Posterior cingulate gyrus (tissue), 11 donors: Measurements from ENCODE around the gene PLEKHG4B.
"Not testable (repeated sequence)": the region's sequence is repeated elsewhere in the genome, so short reads cannot be mapped to it uniquely, and the experiment has no call there.

Experiments
- DNase-seq, 10 donors: peaks; one replicate each; pipeline versions ENCODE4 v3.0.0 to v3.0.0-alpha.2; 2020 to 2021; ENCODE audit warnings: mixed read lengths in 3 of 10
- intact Hi-C: fragments of 100-400 bp; cut with DNase I; formaldehyde crosslinking; loops from one replicate; pipeline ENCODE4 v1.15.1; 2023

The PLEKHG4B gene

DNA sequence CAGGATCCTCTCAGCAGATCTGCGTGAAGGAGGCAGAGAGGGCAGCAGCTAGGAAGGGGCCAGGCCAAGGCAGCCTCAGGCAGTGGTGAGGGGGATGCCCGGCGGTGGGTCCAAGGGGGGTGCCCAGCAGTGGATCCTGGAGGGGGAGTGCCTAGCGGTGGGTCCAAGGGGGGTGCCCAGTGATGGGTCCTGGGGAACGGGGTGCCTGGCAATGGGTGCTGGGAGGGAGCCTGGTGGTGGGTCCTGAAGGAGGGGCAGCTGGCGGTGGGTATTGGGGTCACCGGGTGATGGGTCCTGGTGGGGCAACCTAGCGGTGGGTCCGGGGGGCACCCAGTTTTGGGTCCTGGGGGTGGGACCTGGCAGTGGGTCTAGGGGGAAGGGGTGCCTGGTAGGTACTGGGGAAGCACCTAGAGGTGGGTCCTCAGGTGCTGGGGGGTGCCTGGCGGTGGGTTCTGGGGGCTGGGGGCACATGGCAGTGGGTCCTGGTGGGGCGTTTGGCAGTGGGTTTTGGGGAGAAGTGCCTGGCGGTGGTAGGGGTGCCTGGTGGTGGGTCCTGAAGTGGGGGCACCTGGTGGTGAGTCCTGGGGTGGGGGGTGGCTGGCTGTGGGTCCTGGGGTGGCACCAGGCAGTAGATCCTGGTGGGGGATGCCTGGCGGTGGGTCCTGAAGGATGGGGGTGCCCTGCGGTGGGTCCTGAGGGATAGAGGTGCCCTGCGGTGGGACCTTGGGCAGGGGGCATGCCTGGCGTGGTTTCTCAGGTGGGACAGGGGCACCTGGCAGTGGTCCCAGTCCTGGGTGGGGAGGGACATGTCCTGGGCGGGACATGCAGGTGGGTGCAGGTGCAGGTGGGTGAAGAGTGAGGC is 101.2 kb downstream of the PLEKHG4B start:
- DNase-seq, result peak in 2 of 10 donors; percentile 77 to 78
- intact Hi-C loops, result no loop called here

DNA sequence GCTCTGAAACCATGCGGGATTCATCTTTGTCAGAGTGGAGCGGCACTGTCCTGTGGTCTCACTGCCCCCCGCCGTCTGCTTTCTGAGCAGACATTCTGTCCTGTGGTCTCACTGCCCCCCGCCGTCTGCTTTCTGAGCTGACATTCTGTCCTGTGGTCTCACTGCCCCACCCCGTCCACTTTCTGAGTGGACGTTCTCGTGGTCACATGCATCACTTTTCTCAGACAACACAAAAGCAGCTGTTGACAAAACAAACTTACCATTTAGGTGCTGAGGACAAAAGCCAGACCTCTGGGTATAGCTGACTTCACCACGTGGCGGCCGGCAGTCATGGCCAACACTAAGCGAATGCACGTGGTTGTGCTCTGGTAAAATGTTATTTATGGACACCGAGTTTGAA is 102.1 kb downstream of the PLEKHG4B start:
- intact Hi-C loops, result no loop called here
- peak in 2 of 10 donors; percentile 74 to 81 for DNase-seq

DNA sequence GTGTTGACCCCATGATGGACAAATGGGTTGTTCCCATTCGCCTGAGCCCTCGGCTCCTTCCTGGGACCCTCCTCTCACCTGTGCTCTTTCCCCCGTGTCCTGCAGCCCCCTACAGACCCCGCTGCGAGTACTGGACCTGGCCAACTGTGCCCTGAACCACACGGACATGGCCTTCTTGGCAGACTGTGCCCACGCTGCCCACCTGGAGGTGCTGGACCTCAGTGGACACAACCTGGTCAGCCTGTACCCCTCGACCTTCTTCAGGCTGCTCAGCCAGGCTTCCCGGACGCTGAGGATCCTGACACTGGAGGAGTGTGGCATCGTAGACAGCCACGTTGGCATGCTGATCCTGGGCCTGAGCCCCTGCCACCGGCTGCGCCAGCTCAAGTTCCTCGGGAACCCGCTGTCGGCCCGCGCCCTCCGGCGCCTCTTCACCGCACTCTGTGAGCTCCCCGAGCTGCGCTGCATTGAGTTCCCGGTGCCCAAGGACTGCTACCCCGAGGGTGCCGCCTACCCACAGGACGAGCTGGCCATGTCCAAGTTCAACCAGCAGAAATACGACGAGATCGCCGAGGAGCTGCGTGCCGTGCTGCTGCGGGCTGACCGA is 102.7 kb downstream of the PLEKHG4B start:
- peak in 2 of 10 donors; percentile 83 for DNase-seq
- intact Hi-C loops, result no loop called here

DNA sequence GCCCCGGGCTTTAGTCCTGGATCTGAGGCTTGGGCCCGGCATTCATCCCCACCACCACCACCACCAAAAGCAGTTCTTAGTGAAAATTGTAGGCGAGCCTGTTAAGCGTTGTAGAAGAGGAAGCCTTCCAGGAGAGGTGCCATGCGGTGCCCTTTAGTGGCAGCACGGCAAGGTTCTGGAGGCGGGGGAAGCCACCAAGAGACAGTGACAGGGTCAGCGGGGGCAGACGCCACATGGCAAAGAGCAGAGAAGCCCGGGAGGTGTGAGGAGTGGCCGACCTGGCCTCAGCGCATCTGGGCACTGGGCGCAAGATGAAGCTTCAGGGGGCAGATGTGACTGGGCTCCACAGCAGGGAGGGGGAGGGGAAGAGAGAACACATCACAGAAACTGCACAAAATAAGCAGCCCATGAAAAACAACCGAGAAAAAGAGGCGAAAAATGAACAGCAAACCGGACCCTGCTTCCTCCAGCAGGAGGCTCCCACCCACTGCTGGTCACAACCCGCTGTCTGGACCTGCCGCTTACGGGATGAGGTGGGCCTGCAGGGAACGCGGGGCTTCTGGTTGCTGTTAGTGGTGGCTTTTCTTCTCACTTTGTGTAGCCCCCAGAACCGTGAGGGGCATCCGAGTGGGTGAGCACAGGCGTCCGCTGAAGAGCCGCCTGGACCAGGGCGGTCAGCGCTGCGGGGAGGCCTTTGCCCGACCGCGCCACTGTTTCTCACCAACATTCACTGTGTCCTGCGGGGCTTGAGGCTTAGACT is 103.6 kb downstream of the PLEKHG4B start:
- intact Hi-C loops, result no loop called here
- peak in 2 of 10 donors; percentile 67 to 78 for DNase-seq

DNA sequence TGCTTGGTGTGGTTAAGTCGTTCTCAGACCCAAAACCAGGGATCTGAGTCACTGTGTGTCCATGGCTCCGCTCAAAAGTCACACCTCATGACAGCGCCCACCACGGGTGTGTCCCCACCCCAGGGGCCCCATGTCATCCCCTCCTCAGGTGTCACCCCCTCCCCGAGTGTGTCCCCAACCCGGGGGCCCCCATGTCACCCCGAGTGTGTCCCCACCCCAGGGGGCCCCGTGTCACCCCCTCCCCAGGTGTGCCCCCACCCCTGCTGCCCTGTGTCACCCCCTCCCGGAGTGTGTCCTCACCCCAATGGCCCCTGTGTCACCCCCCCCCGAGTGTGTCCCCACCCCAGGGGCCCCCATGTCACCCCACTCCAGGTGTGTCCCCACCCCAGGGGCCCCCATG is 104.4 kb downstream of the PLEKHG4B start:
- intact Hi-C loops, result no loop called here
- peak in 2 of 10 donors; percentile 34 to 47 for DNase-seq

DNA sequence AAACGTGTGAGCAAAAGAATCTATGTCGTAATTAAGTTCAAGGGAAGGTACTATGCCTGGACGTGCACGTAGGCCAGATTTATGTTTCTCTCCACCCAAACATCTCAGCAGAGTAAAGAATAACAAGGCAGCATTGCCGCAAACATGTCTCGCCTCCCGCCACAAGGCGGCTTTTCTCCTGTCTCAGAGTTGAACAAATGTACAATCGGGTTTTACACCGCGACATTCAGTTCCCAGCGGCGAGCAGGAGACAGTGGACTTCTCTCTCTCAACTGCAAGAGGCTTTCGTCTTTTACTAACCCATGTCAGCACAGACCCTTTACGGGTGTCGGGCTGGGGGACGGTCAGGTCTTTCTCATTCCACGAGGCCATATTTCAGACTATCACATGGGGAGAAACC is 105.1 kb downstream of the PLEKHG4B start:
- intact Hi-C loops, result not testable (repeated sequence)
- DNase-seq, result peak in 4 of 10 donors; percentile 41 to 80 (median 46)

DNA sequence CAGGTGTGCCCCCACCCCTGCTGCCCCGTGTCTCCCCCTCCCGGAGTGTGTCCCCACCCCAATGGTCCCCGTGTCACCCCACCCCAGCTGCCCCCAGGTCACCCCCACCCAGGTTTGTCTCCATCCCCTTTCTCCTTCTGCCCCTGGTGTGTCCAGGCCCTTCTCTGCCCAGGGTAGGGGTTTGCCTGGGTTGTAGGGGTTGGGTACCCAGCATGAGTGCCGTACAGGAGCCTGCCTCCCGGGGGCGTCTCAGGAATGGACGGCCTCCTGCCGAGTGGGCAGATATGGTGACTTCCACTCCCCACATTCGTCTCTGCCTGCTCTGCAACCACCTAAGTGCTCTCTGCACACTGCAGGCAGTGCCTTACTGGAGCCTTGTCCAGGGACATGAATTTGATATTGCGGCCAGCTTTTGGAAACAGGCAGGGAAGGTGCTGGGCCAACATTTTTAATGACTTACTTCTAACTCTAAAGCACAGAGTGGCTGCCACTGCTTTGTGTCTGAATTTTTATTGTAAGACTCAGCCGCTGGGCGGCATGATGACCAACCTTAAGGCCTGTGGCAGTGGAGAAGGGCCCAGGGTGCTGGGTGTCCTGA is 106.0 kb downstream of the PLEKHG4B start:
- intact Hi-C loops, result no loop called here

DNA sequence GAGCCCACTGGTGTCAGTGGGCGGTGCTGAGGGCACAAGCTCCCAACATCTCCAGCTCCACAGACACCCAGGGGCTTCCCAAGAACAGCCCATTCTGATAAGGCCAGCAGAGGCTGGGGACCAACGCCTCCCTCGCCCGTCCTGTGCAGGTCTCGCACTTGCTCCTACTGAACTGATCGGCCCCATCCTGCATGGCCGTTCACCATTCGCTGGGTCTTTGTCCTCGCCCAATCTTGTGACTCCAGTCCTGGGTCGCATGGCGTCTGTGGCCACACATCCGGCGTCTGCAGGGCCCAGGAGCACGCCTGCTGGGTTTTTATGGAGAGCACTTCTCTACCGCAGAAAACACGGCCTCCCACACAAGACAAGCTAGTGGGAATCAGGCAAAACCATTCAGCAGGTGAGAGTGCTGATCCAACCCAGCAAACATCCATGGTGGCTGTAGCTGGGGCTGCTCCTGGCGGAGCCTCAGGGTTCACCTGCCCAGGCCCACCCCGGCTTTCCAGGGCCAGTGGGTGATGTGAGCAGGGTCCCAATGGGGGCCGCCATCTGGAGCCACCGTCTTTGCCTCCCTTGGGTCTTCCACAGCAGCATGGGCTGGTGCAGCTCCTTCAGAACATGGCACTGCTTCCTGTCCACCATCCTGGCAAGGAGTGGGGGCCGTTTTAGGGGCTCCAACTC is 106.7 kb downstream of the PLEKHG4B start:
- intact Hi-C loops, result no loop called here
- peak in 1 of 10 donors; percentile 72 for DNase-seq

More for the DNA sequence above, 106.0 kb downstream of the PLEKHG4B start:
- peak in 2 of 10 donors; percentile 51 to 76 for DNase-seq

DNA sequence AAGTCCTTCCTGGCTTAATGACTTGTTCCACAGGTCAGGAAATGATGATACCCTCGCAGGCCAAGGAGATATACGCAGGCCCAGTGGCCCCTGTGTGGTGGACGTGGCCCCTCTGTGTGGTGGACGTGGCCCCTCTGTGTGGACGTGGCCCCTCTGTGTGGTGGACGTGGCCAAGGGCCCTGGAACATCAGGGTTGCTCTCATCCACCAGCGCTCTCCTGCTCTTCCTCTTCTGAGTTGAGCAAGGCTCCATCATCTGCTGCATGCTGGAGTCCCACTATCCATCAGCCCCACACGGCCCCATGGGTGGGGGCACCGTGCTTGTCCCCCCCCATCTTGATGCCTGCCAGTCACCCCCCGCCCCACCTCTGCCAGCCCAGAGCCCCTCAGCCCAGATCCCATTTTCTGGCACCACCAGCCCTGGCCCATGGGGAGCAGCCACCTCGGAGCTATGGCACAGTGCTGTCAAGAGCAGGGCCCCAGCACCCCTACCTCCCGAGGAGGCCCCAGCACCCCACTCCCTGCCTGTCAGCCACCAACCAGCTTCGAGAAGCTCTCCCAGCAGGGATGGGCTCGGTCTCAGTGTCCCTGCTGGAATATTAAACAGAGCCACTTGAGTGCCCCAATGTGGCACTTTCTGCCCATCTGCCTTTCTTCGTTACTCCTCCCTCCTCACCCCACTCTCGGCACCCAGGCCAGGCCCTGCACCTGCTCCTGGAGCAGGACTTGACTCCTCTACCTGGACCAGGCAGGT is 107.4 kb downstream of the PLEKHG4B start:
- DNase-seq, result peak in 1 of 10 donors; percentile 64
- intact Hi-C loops, result no loop called here

DNA sequence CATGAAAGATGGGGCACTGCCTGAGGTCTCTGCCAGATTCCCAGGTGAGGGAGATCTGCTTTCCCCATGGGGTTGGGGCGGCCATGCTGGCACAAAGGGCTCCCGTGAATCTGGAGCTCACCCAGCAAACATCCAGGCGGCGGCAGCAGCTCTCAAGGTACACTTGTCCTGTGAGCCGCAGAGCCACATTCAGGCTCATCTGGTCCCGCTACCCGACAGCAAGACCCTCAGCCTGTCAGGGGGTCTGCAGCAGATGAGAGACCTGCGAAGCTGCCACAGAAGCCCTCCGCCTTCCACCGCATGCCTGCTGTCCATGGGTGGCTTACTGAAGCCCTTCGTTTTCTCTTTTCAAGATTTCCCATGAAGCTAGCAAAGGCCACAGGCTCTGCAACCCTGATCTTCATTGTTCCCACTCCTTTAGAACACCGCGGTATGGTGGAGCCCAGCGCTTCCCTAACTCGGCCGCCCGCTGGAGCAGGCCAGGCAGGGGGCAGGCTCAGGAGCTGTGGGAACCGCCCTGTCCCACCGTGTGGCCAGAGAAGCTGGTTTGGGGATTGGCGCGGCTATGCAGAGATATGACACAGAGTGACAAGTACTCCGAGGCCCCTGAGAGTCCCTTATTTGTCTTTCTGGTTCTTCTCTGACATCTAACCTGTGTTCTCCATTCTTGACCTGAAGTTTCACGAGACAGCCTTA is 108.1 kb downstream of the PLEKHG4B start:
- intact Hi-C loops, result no loop called here
- peak in 1 of 10 donors; percentile 73 for DNase-seq

DNA sequence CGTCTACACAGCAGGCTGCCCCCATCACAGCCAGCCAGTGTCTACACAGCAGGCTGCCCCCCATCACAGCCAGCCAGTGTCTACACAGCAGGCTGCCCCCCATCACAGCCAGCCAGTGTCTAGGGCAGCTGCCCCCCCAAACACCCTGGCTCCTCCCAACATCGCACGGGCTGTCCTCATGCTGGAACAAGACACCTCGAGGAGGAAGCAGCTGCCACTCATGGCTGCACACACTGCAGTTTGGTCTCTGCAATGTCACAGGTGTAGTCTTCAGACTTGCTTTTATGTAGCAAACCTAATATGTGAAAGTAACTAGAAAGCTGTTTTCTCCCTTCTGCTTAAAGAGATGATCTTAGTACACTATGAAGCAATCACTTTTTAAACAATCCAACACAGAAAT is 109.0 kb downstream of the PLEKHG4B start:
- DNase-seq, result no peak
- intact Hi-C loops, result no loop called here

DNA sequence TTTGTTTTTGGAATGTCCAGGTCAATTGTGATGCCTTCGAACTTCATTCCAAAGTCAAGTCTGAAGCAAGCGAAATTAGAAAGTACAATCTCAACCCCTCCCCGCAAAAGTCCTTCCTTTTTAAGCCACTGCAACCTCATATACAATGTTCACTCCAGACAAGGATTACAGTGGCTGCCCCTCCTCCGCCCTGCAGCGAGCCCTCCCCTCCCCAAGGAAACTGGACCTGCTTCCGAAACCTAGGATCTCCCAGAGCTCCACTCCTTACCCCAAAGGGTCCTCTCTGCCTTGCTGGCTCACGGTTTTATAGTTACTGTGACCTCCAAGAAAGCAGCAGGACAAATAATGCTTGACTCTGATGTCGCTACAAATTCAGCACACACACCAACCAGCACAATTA is 109.7 kb downstream of the PLEKHG4B start:
- intact Hi-C loops, result no loop called here
- no peak for DNase-seq

DNA sequence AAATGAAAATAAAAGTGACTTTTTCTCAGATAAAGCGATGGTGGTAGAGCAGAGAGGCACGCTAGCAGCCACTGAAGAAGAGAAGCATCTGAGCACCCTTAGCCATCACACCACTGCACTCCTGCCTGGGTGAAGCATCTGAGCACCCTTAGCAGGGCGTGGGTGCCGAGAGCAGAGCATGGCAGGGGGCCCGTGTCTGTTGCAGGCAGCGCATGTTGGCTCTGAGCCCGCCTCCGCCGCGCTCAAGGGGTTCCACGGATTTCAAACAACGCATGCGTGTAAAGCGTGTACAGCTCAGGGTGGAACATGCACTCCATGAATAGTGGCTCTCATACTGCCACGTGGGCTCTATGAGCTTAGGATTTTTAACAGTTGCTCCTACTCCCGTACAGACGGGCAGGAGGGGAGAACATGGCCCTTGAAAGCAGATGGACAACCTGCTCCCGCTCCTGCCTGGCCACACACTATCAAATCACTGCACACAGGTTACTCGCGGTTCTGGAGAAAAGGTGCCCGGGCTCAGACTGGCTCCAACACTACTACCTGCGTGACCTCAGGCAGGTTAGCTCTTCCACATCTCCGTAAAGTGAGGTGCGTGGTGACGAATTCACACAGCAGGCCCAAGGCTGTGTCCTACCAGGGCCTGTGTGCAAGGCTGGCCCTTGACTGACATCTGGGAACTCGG is 111.4 kb downstream of the PLEKHG4B start:
- intact Hi-C loops, result no loop called here
- DNase-seq, result peak in 1 of 10 donors; percentile 62

DNA sequence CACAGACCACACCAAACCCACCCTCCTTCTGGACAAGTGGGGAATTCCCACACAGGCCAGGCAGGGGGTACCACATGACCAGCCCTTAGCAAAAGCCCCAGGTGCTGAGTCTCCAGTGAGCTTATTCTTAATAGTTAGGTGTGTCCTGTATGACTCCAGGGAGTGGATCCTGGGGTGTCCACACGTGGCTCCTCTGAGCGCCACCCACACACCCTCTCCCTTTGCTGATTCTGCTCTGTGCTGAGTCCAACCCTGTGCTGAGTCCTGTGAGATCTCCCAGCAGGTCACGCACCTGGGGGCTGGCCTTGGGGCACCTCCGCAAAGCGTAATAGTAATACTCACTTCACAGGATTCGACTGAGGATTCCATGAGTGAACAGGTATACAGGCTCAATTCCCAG is 112.0 kb downstream of the PLEKHG4B start:
- intact Hi-C loops, result no loop called here
- DNase-seq, result peak in 1 of 10 donors; percentile 57

DNA sequence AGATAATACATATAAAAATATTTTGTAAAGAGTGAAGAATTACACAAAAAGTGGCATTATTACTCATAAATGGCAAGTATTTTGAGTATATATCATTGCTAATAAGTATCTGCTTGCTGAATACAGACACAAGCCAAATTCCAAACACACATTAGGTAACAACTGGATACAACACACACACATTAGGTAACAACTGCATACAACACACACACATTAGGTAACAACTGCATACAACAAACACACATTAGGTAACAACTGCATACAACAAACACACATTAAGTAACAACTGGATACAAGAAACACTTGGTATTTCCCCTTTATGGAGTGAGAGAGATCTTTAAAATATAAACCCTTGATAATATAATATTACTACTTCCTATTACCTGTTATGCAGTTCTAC is 112.5 kb downstream of the PLEKHG4B start:
- no peak for DNase-seq
- intact Hi-C loops, result no loop called here

DNA sequence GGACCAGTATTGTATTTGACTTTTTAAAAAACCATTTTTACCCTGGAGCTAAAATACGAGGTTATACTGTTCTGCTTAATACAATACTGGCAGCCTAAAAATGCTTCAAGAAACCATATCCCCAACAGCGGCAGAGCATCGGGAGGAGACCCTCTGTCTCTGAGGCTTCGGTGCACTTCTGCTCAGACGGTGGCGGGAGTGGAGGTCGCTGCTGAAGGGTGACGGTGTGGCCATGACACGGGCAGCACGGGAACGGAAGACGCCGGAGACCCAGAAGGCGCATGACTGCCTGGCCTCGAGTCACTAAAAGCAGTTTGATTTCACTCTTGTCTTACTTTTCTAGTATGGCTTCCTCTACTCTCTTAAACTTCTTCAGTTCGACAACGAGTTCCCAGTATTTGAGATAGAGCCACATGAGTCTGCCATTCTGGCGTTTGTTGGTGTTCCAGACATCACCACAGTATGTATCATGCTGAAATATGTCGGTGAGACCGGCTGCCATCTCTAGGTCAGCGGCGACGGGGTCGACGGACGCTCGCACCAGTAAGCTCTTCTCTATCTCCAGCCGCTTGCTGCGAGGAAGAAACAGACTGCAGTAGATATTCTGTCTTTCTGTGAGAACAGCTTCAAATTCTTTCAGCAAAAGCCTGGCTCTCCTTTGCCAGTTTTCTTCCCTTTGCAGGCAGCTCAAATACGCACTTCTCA is 113.2 kb downstream of the PLEKHG4B start:
- DNase-seq, result peak in 2 of 10 donors; percentile 61 to 71
- intact Hi-C loops, result no loop called here

DNA sequence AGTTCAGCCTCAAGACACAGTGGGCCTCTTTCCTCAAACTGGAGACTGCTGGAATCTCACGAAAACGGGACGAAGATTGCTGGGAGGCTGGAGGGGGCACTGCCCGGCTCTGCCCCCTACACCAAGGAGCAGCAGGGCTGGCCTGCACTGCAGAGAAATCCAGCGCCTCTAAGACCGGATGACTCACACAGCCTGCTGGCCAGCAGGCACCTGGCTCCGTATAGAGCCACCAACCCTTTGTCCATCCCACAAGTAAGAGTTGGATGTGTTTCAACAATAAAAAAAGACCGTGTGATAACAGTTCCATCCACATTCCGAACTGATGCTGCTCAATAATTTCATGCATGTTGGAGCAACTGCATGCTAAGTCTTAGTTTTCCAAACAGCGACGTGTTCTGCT is 114.4 kb downstream of the PLEKHG4B start:
- peak in 2 of 10 donors; percentile 72 for DNase-seq
- intact Hi-C loops, result no loop called here
